Stomach (tissue), 4 donors: ENCODE data around the gene RNF213.

Experiments used
- POLR2A ChIP-seq, 4 donors: fragments of 450-650 bp; IDR thresholded peaks; one replicate each; pipeline ENCODE4 v1.6.1; 2016; ENCODE audit warnings: antibody characterized with exemption in 4 of 4, control low read depth in 2 of 4, mild to moderate bottlenecking in 1 of 4, moderate library complexity in 1 of 4
- TF ChIP-seq, protein P1 (sequence below), 7 experiments: fragments of 450-650 bp in 4 of 7; fragments of 200-600 bp in 3 of 7; sonication (generic) in 3 of 7; IDR thresholded peaks; one replicate each; pipeline ENCODE4 v1.5.1; 2016 to 2019; ENCODE audit warnings: antibody characterized with exemption in 7 of 7, control low read depth in 2 of 7, mild to moderate bottlenecking in 1 of 7

DNA sequence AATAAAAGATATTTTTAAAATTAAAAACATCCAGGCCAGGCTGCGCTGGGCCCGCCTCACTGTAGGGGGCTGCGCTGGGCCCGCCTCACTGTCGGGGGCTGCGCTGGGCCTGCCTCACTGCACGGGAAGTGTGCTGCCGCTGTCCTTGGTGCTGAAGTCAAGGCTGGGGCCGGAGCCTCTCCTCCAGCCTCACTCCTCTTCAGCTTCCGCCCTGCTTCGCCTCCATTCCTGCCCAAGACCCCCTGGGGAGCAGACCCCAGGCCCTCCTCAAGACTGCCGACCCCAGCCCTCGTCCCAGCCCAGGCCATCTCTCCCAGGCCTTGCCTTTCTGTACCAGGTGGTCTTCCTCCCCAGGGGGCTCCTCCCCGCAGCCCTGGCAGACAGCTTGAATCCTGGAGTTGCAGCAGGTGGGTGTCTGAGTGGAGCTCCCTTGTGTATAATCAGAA is 180.5 kb downstream of the RNF213 start:
- TF ChIP-seq, protein P1, sequence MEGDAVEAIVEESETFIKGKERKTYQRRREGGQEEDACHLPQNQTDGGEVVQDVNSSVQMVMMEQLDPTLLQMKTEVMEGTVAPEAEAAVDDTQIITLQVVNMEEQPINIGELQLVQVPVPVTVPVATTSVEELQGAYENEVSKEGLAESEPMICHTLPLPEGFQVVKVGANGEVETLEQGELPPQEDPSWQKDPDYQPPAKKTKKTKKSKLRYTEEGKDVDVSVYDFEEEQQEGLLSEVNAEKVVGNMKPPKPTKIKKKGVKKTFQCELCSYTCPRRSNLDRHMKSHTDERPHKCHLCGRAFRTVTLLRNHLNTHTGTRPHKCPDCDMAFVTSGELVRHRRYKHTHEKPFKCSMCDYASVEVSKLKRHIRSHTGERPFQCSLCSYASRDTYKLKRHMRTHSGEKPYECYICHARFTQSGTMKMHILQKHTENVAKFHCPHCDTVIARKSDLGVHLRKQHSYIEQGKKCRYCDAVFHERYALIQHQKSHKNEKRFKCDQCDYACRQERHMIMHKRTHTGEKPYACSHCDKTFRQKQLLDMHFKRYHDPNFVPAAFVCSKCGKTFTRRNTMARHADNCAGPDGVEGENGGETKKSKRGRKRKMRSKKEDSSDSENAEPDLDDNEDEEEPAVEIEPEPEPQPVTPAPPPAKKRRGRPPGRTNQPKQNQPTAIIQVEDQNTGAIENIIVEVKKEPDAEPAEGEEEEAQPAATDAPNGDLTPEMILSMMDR (IDR thresholded peaks at IDR 0.05), result no peak
- no peak for TF ChIP-seq POLR2A (IDR thresholded peaks at IDR 0.05)
